Peyer's patch (tissue), 4 donors: ENCODE measurements around the gene MYO3A. TPM values are rescaled to one million over a fixed set of nuclear protein-coding genes. Genes with fewer than 3 reads are reported as not detected.

Experiments
- DNase-seq, 3 donors: peaks; one replicate each; pipeline ENCODE4 v3.0.0-alpha.2; 2017 to 2019
- H3K27ac ChIP-seq, 4 donors: fragments of 200-600 bp; sonication (generic); one replicate each; pipeline ENCODE4 v1.5.1; 2016 to 2019
- H3K27me3 ChIP-seq, 2 donors: fragments of 200-600 bp; sonication (generic); one replicate each; pipeline ENCODE4 v1.5.1; 2019
- H3K36me3 ChIP-seq, 3 donors: fragments of 200-600 bp; sonication (generic); one replicate each; pipeline ENCODE4 v1.5.1; 2016 to 2019
- H3K4me1 ChIP-seq, 4 donors: fragments of 200-600 bp; sonication (generic); one replicate each; pipeline ENCODE4 v1.5.1; 2016 to 2019
- H3K4me3 ChIP-seq, 4 donors: fragments of 200-600 bp; sonication (generic); 1 replicate in 3 of 4; 2 replicates in 1 of 4; pipeline ENCODE4 v1.5.1; 2016 to 2019; ENCODE audit warnings: mild to moderate bottlenecking in 1 of 4
- H3K9me3 ChIP-seq, 4 donors: fragments of 200-600 bp; sonication (generic); one replicate each; pipeline ENCODE4 v1.5.1; 2016 to 2019; ENCODE audit warnings: mild to moderate bottlenecking in 1 of 4
- POLR2A ChIP-seq, 2 donors: fragments of 450-650 bp; IDR thresholded peaks; one replicate each; pipeline ENCODE4 v1.5.1; 2017; ENCODE audit warnings: antibody characterized with exemption in 2 of 2, mild to moderate bottlenecking in 2 of 2, moderate library complexity in 2 of 2
- total RNA-seq, 4 donors: library from RNA; depleted of rRNA; stranded (reverse); fragments of >200 nt; gene quantifications; one replicate each; pipeline ENCODE4 v1.1.0, GENCODE V29; 2016
- TF ChIP-seq, protein P1 (sequence below), 6 experiments: fragments of 450-650 bp in 4 of 6; fragments of 200-600 bp in 2 of 6; sonication (generic) in 1 of 6; IDR thresholded peaks; one replicate each; pipeline ENCODE4 v1.5.1; 2017 to 2019; ENCODE audit warnings: antibody characterized with exemption in 6 of 6, mild to moderate bottlenecking in 3 of 6, moderate library complexity in 1 of 6

Gene MYO3A
- total RNA-seq, 4 donors from 2014 or later = 0.13 to 1.7 TPM; not detected in 2

DNA sequence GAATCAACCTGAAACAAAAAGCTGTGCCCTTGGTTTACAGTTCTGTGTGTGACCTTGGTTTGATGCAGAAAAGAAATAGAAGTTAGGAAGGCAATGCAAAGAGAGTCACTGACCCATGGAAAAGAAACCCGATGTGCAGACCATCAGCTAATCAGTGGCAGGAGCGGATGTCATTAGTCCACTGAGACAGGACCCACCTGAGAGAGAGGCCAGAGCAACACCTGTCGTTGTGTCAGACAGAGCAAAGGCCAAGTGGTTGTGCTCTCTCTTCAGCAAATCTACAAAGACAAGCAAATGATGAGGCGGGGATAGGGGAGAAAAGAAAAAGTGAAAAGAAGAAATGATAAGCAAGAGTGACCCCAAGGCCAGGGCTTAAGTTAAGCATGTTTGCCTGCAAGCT, 291.3 kb downstream of the MYO3A start:
- Histone ChIP-seq H3K27ac (no peak overlapping the region), H3K36me3 (no peaks in the 10 kb centered on the region), H3K4me1 (no peaks in the 10 kb centered on the region), H3K9me3 (no peaks in the 10 kb centered on the region), H3K27me3 (peaks cover 0 to 5% of the 10 kb centered on the region in 2 donors), H3K4me3 (no peak overlapping the region)
- DNase-seq = no peak
- TF ChIP-seq, protein P1, sequence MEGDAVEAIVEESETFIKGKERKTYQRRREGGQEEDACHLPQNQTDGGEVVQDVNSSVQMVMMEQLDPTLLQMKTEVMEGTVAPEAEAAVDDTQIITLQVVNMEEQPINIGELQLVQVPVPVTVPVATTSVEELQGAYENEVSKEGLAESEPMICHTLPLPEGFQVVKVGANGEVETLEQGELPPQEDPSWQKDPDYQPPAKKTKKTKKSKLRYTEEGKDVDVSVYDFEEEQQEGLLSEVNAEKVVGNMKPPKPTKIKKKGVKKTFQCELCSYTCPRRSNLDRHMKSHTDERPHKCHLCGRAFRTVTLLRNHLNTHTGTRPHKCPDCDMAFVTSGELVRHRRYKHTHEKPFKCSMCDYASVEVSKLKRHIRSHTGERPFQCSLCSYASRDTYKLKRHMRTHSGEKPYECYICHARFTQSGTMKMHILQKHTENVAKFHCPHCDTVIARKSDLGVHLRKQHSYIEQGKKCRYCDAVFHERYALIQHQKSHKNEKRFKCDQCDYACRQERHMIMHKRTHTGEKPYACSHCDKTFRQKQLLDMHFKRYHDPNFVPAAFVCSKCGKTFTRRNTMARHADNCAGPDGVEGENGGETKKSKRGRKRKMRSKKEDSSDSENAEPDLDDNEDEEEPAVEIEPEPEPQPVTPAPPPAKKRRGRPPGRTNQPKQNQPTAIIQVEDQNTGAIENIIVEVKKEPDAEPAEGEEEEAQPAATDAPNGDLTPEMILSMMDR (IDR thresholded peaks at IDR 0.05) = no peak
- TF ChIP-seq POLR2A (IDR thresholded peaks at IDR 0.05) = no peak

DNA sequence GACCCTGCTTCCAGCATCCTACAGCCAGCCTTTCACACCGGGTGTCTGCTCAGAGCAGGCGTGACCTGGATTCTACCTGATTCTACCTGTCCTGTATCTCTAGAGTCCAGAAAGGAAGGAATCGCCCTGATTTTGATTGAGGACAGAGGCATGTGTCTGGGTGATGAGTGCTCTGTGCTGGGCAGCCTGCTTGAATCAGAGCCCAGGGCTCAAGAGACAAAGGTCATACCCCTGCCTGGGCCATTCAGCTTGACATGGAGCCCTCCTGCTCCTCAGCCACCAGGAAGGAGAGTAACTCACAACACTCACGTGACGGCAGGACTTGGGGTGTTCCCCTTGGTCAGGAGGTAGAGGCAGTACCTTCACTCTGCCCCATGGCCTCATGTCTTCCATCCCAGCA, 293.8 kb downstream of the MYO3A start:
- DNase-seq = no peak
- Histone ChIP-seq H3K4me3 (no peak overlapping the region), H3K36me3 (no peaks in the 10 kb centered on the region), H3K9me3 (no peaks in the 10 kb centered on the region), H3K27me3 (no peaks in the 10 kb centered on the region), H3K4me1 (no peaks in the 10 kb centered on the region), H3K27ac (no peak overlapping the region)
- no peak for TF ChIP-seq POLR2A (IDR thresholded peaks at IDR 0.05)
- TF ChIP-seq, protein P1 (IDR thresholded peaks at IDR 0.05) = no peak

DNA sequence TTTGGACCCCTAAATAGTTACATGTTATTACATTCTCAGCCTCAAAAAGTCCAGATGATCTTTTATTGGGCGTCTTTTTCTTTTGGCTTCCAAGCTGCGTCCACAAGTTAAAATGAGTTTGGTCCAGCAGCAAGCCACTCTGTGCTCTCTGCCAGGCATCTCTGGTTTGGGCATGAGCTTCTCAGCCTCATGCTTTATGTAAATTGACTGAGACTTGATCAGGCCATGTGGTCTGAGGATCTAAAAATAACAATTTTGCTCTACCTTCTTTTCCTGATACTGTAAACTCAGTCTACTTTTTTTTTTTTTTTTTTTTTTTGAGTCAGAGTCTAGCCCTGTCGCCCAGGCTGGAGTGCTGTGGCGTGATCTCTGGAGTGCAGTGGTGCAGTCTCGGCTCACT, 298.1 kb downstream of the MYO3A start:
- no peak for DNase-seq
- Histone ChIP-seq H3K4me3 (no peak overlapping the region), H3K9me3 (no peaks in the 10 kb centered on the region), H3K4me1 (no peaks in the 10 kb centered on the region), H3K27ac (no peak overlapping the region), H3K27me3 (no peaks in the 10 kb centered on the region), H3K36me3 (no peaks in the 10 kb centered on the region)
- TF ChIP-seq, protein P1 (IDR thresholded peaks at IDR 0.05) = no peak
- no peak for TF ChIP-seq POLR2A (IDR thresholded peaks at IDR 0.05)

DNA sequence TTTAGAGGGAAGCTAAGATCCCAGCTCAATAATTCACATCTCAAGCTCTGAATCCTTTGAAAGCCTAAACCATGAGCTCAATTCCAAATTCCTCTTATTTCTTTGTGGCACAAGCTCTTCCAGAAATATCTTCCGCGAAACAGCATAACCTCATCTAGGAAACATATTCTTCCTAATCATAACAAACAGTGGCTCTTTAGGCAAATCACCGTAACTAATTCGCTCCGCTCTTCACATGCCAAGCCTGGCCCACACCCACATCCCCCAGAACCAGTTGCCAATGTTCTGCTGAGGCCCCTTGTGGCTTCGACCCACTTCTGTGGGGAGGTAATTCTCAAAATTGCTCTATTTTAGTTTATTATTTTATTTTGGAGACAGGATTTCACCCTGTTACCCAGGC, 301.7 kb downstream of the MYO3A start:
- H3K27me3 ChIP-seq = no peaks in the 10 kb centered on the region
- H3K36me3 ChIP-seq = no peaks in the 10 kb centered on the region
- H3K27ac ChIP-seq = no peak overlapping the region
- no peaks in the 10 kb centered on the region for H3K4me1 ChIP-seq
- H3K9me3 ChIP-seq = no peaks in the 10 kb centered on the region
- no peak overlapping the region for H3K4me3 ChIP-seq
- DNase-seq = no peak
- no peak for TF ChIP-seq POLR2A (IDR thresholded peaks at IDR 0.05)
- TF ChIP-seq, protein P1 (IDR thresholded peaks at IDR 0.05) = no peak

DNA sequence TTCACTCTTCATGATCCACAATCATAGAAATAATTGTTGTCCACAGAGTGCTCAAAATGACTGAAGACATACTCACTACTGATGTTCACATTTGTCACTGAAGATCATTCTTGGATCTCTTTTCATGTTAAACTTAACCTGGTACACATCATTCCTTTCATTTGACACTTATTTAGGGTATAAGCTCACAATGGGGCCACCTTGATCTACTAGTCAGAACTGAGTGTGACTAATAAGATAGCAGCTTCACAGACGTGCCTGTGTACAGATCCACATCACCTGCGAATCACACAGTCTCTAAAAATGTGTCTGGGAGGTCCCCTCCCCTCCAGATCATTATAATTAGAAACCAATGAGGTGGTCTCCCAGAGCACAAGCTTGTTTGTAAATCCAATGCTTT, 304.3 kb downstream of the MYO3A start:
- Histone ChIP-seq H3K4me1 (no peaks in the 10 kb centered on the region), H3K27me3 (no peaks in the 10 kb centered on the region), H3K4me3 (no peak overlapping the region), H3K27ac (no peak overlapping the region), H3K36me3 (no peaks in the 10 kb centered on the region), H3K9me3 (no peaks in the 10 kb centered on the region)
- TF ChIP-seq, protein P1 (IDR thresholded peaks at IDR 0.05) = no peak
- no peak for TF ChIP-seq POLR2A (IDR thresholded peaks at IDR 0.05)
- no peak for DNase-seq

DNA sequence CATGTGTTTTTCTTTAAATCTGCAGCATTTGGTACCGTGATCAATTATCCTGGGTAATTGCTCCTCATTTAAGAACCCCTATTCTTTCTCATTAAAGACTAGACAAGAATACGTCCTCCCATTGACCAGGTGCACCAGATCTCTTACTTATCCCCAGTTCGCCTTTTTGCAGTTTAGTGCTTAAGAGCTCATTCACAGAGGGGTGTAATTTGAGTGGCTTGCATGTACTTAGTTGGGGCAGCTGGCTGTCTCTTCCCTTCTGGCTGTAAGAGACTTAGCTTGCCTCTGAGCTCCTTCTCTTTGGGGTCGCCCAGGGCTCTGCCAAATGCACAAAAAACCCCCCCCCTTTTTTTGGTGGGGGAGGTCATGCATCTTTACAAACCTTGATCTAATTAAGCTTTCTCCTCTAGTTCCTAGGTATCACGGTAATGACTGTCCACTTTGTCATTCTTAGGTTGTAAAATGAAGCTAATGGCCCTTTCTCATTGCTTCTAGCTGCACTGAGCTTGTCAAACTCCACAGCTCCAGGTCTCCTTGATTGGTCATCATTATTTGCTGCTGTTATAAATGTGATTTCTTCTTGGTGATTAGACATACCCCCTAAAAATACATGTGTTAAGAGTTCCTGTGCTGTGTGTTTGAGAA, 308.8 kb downstream of the MYO3A start:
- H3K27me3 ChIP-seq = no peaks in the 10 kb centered on the region
- no peak overlapping the region for H3K27ac ChIP-seq
- no peaks in the 10 kb centered on the region for H3K4me1 ChIP-seq
- TF ChIP-seq, protein P1 (IDR thresholded peaks at IDR 0.05) = no peak
- TF ChIP-seq POLR2A (IDR thresholded peaks at IDR 0.05) = no peak
- no peak for DNase-seq
- H3K4me3 ChIP-seq = no peak overlapping the region
- H3K9me3 ChIP-seq = no peaks in the 10 kb centered on the region
- no peaks in the 10 kb centered on the region for H3K36me3 ChIP-seq
